ENCODE measurements around the gene TAS2R38.

DNA sequence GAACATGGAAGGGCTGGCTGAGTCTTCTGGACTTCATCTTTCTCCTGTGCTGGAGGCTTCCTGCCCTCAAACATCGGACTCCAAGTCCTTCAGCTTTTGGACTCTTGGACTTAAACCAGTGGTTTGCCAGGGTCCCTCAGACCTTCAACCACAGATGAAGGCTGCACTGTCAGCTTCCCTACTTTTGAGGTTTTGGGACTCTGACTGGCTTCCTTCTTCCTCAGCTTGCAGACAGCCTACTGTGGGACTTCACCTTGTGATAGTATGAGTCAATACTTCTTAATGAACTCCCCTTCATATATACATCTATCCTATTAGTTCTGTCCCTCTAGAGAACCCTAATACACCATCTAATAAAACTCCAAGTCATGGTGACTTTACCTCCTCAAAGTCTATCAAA lies 22.8 kb downstream of the TAS2R38 start:
- TF ChIP-seq, protein P1, sequence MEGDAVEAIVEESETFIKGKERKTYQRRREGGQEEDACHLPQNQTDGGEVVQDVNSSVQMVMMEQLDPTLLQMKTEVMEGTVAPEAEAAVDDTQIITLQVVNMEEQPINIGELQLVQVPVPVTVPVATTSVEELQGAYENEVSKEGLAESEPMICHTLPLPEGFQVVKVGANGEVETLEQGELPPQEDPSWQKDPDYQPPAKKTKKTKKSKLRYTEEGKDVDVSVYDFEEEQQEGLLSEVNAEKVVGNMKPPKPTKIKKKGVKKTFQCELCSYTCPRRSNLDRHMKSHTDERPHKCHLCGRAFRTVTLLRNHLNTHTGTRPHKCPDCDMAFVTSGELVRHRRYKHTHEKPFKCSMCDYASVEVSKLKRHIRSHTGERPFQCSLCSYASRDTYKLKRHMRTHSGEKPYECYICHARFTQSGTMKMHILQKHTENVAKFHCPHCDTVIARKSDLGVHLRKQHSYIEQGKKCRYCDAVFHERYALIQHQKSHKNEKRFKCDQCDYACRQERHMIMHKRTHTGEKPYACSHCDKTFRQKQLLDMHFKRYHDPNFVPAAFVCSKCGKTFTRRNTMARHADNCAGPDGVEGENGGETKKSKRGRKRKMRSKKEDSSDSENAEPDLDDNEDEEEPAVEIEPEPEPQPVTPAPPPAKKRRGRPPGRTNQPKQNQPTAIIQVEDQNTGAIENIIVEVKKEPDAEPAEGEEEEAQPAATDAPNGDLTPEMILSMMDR (IDR thresholded peaks at IDR 0.05 in 8 of 11, conservative IDR thresholded peaks at IDR 0.05 in 3 of 11), result no peak
- TF ChIP-seq POLR2A (IDR thresholded peaks at IDR 0.05), result no peak

All from spleen (tissue), 7 donors.